ENCODE measurements around the gene G2E3. TPM values are rescaled to one million over a fixed set of nuclear protein-coding genes. Genes with fewer than 3 reads are reported as not detected.

The G2E3 gene
- total and polyA plus RNA-seq, 2 experiments from 2014 or later: 67.4 to 113 TPM

GRCh38 chr14:30582376-30582775, 23.4 kb downstream of the G2E3 start:
- Histone ChIP-seq H3K36me3 (ENCODE audit: insufficient read depth) (0 out of 2 replicates have a peak, but pooled peaks cover 8% of the 10 kb centered on the region), H3K4me1 (ENCODE audit: insufficient read depth) (peaks cover 12% of the 10 kb centered on the region; the same call in 1 of the 2 replicates), H3K4me3 (no peak overlapping the region), H3K27ac (ENCODE audit: low read depth) (no peak overlapping the region), H3F3A (replicated peaks; ENCODE audit: low read depth) (no peaks in the 10 kb centered on the region), H3K9me2 (ENCODE audit: insufficient read depth) (no peaks in the 10 kb centered on the region), H3K4me2 (no peak overlapping the region), H4K20me1 (replicated peaks; ENCODE audit: insufficient read depth) (peaks cover 58% of the 10 kb centered on the region), H3K27me3 (ENCODE audit: insufficient read depth) (no peaks in the 10 kb centered on the region), H3K79me2 (replicated peaks; ENCODE audit: insufficient read depth) (peaks cover 100% of the 10 kb centered on the region), H2AFZ (no peak overlapping the region)
- no peak for DNase-seq (ENCODE audit: low spot score)
- no peak overlapping the region for H3K4me3 Mint-ChIP-seq
- H3K36me3 Mint-ChIP-seq (ENCODE audit: low read depth): peaks cover 46% of the 10 kb centered on the region
- ATAC-seq: no peak
- peaks cover 3% of the 10 kb centered on the region; the same call in 2 of the 3 replicates for H3K4me1 Mint-ChIP-seq
- H3K9me3 Mint-ChIP-seq: peaks cover 22% of the 10 kb centered on the region
- no peaks in the 10 kb centered on the region for H3K27me3 Mint-ChIP-seq (ENCODE audit: insufficient read depth, low read depth, poor library complexity)
- H3K27ac Mint-ChIP-seq: no peak overlapping the region
- no peak for TF ChIP-seq ZNF331 (CRISPR knock-in tag; IDR thresholded peaks at IDR 0.05; ENCODE audit: low read depth)
- no peak for TF ChIP-seq CREB1 (CRISPR knock-in tag; IDR thresholded peaks at IDR 0.05; ENCODE audit: low read depth)

- Histone ChIP-seq H3K27me3 (ENCODE audit: insufficient read depth) (no peaks in the 10 kb centered on the region), H3K4me2 (no peak overlapping the region), H4K20me1 (replicated peaks; ENCODE audit: insufficient read depth) (peaks cover 48% of the 10 kb centered on the region), H3K36me3 (ENCODE audit: insufficient read depth) (peaks cover 11% of the 10 kb centered on the region; the same call in 1 of the 2 replicates), H3K79me2 (replicated peaks; ENCODE audit: insufficient read depth) (peaks cover 98% of the 10 kb centered on the region), H3K4me3 (no peak overlapping the region), H3K4me1 (ENCODE audit: insufficient read depth) (0 out of 2 replicates have a peak, but pooled peaks cover 4% of the 10 kb centered on the region), H3F3A (replicated peaks; ENCODE audit: low read depth) (no peaks in the 10 kb centered on the region), H2AFZ (no peak overlapping the region), H3K9me2 (ENCODE audit: insufficient read depth) (no peaks in the 10 kb centered on the region), H3K27ac (ENCODE audit: low read depth) (no peak overlapping the region)
- ATAC-seq (no peak), DNase-seq (ENCODE audit: low spot score) (no peak)
- TF ChIP-seq POLR2AphosphoS5 (IDR thresholded peaks at IDR 0.05; ENCODE audit: low read depth): no peak
- TF ChIP-seq ETS1 (IDR thresholded peaks at IDR 0.05): no peak
- TF ChIP-seq ZNF331 (CRISPR knock-in tag; IDR thresholded peaks at IDR 0.05; ENCODE audit: low read depth): no peak
- TF ChIP-seq CTCF (conservative IDR thresholded peaks at IDR 0.05; ENCODE audit: low read depth in 2 of 2): no peak
- no peak for TF ChIP-seq ZNF114 (CRISPR knock-in tag; IDR thresholded peaks at IDR 0.05)
- no peak for TF ChIP-seq STAT1 (IDR thresholded peaks at IDR 0.05; ENCODE audit: unreplicated experiment)
- TF ChIP-seq CREB1 (CRISPR knock-in tag; IDR thresholded peaks at IDR 0.05; ENCODE audit: low read depth): no peak
- Mint-ChIP-seq H3K27me3 (ENCODE audit: insufficient read depth, low read depth, poor library complexity) (no peaks in the 10 kb centered on the region), H3K27ac (no peak overlapping the region), H3K9me3 (peaks cover 22% of the 10 kb centered on the region), H3K36me3 (ENCODE audit: low read depth) (peaks cover 48% of the 10 kb centered on the region), H3K4me1 (no peaks in the 10 kb centered on the region), H3K4me3 (no peak overlapping the region)
Observed at GRCh38 chr14:30584058-30584630, 25.2 kb downstream of the G2E3 start.
